Vagina (tissue), 2 donors: ENCODE measurements around the gene ACOXL. TPM values are rescaled to one million over a fixed set of nuclear protein-coding genes. Genes with fewer than 3 reads are reported as not detected.

Source experiments
- DNase-seq, 2 donors: peaks; one replicate each; pipeline ENCODE4 v3.0.0-alpha.2; 2017; ENCODE audit errors: extremely low spot score in 2 of 2
- H3K27ac ChIP-seq: fragments of 200-600 bp; sonication (generic); one replicate; pipeline ENCODE4 v1.5.1; 2019
- H3K27me3 ChIP-seq: fragments of 200-600 bp; sonication (generic); one replicate; pipeline ENCODE4 v1.5.1; 2019
- H3K36me3 ChIP-seq, 2 donors: fragments of 200-600 bp; sonication (generic); one replicate each; pipeline ENCODE4 v1.5.1; 2017 to 2019
- H3K4me1 ChIP-seq: fragments of 200-600 bp; sonication (generic); one replicate; pipeline ENCODE4 v1.5.1; 2019
- H3K4me3 ChIP-seq, 2 donors: fragments of 200-600 bp; sonication (generic); 1 replicate in 1 of 2; 2 replicates in 1 of 2; pipeline ENCODE4 v1.5.1; 2016 to 2019
- H3K9me3 ChIP-seq: fragments of 200-600 bp; sonication (generic); one replicate; pipeline ENCODE4 v1.5.1; 2019
- POLR2A ChIP-seq, 2 donors: fragments of 450-650 bp; IDR thresholded peaks; one replicate each; pipeline ENCODE4 v1.6.1; 2017; ENCODE audit warnings: antibody characterized with exemption in 2 of 2, mild to moderate bottlenecking in 2 of 2, moderate library complexity in 2 of 2
- POLR2AphosphoS5 ChIP-seq, 2 donors: sonication (generic); formaldehyde crosslinking; IDR thresholded peaks; one replicate each; pipeline ENCODE4 v1.9.0; 2017; ENCODE audit warnings: antibody characterized with exemption in 2 of 2, mild to moderate bottlenecking in 2 of 2, low read depth in 1 of 2; ENCODE audit not compliant: insufficient read depth in 1 of 2
- intact Hi-C: fragments of 100-400 bp; cut with DNase I; formaldehyde crosslinking; loops from one replicate; pipeline ENCODE4 v1.15.1; 2023
- total RNA-seq: library from RNA; depleted of rRNA; stranded (reverse); fragments of >200 nt; gene quantifications from one replicate; pipeline ENCODE4 v1.2.3, GENCODE V29; 2016
- TF ChIP-seq, protein P1 (sequence below), 3 experiments: fragments of 450-650 bp in 2 of 3; fragments of 200-600 bp in 1 of 3; sonication (generic) in 1 of 3; IDR thresholded peaks; one replicate each; pipeline ENCODE4 v1.5.1; 2017 to 2019; ENCODE audit warnings: antibody characterized with exemption in 3 of 3, mild to moderate bottlenecking in 2 of 3, moderate library complexity in 2 of 3

The ACOXL gene
- total RNA-seq, 1 donor from 2014 or later = not detected

DNA sequence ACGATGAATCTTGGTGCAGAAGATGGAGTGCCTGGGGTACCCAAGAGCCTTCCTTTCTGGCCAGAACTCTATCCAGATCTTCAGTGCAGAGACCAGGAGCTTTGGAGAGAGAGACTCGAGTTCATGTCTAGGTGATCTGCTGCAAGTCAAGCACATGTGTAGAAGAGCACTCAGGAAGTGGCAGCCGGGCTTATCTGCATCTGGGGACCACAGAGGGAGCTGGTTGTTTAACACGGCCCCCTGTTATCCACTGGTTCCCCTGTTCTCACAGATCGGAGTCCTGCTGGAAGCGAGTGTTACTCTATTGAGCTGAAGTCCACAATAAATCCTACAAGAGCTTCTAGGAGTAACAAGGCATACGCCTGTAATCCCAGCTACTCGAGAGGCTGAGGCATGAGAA, 128.3 kb downstream of the ACOXL start:
- Histone ChIP-seq H3K9me3 (no peaks in the 10 kb centered on the region), H3K4me3 (no peak overlapping the region), H3K4me1 (peaks cover 11% of the 10 kb centered on the region), H3K27ac (no peak overlapping the region), H3K27me3 (no peaks in the 10 kb centered on the region), H3K36me3 (no peaks in the 10 kb centered on the region)
- DNase-seq = no peak
- TF ChIP-seq, protein P1, sequence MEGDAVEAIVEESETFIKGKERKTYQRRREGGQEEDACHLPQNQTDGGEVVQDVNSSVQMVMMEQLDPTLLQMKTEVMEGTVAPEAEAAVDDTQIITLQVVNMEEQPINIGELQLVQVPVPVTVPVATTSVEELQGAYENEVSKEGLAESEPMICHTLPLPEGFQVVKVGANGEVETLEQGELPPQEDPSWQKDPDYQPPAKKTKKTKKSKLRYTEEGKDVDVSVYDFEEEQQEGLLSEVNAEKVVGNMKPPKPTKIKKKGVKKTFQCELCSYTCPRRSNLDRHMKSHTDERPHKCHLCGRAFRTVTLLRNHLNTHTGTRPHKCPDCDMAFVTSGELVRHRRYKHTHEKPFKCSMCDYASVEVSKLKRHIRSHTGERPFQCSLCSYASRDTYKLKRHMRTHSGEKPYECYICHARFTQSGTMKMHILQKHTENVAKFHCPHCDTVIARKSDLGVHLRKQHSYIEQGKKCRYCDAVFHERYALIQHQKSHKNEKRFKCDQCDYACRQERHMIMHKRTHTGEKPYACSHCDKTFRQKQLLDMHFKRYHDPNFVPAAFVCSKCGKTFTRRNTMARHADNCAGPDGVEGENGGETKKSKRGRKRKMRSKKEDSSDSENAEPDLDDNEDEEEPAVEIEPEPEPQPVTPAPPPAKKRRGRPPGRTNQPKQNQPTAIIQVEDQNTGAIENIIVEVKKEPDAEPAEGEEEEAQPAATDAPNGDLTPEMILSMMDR (IDR thresholded peaks at IDR 0.05) = no peak
- TF ChIP-seq POLR2AphosphoS5 (IDR thresholded peaks at IDR 0.05; ENCODE audit: insufficient read depth in 1 of 2, low read depth in 1 of 2) = no peak
- no peak for TF ChIP-seq POLR2A (IDR thresholded peaks at IDR 0.05)
- intact Hi-C loops = no loop called here

DNA sequence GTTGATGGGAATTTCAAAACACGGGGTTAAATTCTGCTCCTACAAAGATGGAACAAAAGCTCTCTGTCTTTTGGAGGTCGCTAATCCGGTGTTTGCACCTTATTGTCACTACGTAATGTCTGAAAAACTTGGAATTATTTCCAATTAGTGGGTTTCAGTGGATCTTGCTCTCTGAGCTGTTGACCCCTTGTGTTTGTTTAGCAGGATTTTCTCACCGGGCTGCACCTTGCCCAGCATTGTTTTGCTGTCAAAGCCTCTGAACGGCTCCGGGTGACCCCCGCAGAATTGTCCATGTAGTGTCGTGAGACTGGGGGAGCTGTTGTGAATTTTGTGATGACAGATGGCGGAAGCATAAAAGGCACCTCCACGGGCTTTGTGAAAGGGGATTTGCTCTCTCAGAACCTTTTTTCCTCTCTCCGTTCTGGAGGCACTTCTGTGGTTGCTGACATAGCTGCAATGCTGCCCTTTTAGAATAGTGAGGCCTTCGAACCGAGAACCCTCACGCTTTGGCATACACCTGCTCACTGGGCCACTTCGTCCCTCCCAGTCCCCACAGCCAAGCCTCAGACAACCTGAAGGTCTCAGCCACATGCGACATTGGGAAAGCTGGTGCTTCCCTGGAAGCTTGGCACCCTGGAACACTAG, 129.4 kb downstream of the ACOXL start:
- H3K4me1 ChIP-seq = peaks cover 11% of the 10 kb centered on the region
- DNase-seq = no peak
- intact Hi-C loops = no loop called here
- no peak overlapping the region for H3K4me3 ChIP-seq
- no peak overlapping the region for H3K27ac ChIP-seq
- no peaks in the 10 kb centered on the region for H3K9me3 ChIP-seq
- no peaks in the 10 kb centered on the region for H3K36me3 ChIP-seq
- H3K27me3 ChIP-seq = no peaks in the 10 kb centered on the region
- TF ChIP-seq, protein P1 (IDR thresholded peaks at IDR 0.05) = no peak
- no peak for TF ChIP-seq POLR2A (IDR thresholded peaks at IDR 0.05)
- no peak for TF ChIP-seq POLR2AphosphoS5 (IDR thresholded peaks at IDR 0.05; ENCODE audit: insufficient read depth in 1 of 2, low read depth in 1 of 2)

DNA sequence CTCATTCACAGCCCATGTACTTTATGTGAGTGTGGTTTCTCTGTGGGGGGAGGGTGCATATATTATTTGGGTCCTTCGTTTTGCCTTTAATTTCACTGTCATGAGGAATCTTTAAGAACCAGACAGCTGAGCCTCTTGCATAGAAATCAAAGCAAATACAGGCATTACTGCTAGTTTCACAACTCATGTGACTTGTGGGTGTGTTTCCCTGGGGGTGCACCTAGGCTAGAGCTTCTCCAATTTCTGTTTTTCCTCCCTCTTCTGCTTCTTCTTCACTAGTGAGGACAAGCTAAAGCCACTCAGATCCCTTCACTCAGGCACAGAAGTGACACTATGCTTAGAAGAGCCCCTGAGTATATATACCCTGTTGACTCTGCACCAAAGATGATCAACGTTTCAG, 131.4 kb downstream of the ACOXL start:
- TF ChIP-seq, protein P1 (IDR thresholded peaks at IDR 0.05) = no peak
- TF ChIP-seq POLR2AphosphoS5 (IDR thresholded peaks at IDR 0.05; ENCODE audit: insufficient read depth in 1 of 2, low read depth in 1 of 2) (no peak), POLR2A (IDR thresholded peaks at IDR 0.05) (no peak)
- DNase-seq = no peak
- no peak overlapping the region for H3K4me3 ChIP-seq
- H3K27me3 ChIP-seq = no peaks in the 10 kb centered on the region
- H3K9me3 ChIP-seq = no peaks in the 10 kb centered on the region
- H3K4me1 ChIP-seq = peaks cover 8% of the 10 kb centered on the region
- H3K36me3 ChIP-seq = no peaks in the 10 kb centered on the region
- H3K27ac ChIP-seq = no peak overlapping the region
- intact Hi-C loops = no loop called here

DNA sequence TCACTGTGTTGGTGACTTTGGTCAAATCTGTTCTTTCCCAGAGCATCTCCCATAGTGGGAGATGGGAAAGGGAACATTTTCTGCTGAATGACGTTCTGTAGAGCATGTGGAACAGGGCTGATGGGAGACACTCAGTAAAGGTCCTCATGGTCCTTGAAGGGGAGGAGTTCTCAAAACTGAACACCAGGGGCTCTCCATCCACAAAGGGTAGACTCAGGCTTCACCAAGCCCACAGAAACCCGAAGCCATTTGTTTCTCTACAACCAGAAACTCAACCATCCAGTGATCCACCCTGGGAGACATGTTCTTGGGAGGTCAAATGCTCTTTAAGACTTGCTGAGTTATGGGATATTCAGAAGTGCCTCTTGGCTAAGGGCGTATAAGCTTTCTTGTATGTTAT, 131.8 kb downstream of the ACOXL start:
- peaks cover 4% of the 10 kb centered on the region for H3K4me1 ChIP-seq
- TF ChIP-seq, protein P1 (IDR thresholded peaks at IDR 0.05) = no peak
- TF ChIP-seq POLR2AphosphoS5 (IDR thresholded peaks at IDR 0.05; ENCODE audit: insufficient read depth in 1 of 2, low read depth in 1 of 2) = no peak
- TF ChIP-seq POLR2A (IDR thresholded peaks at IDR 0.05) = no peak
- H3K36me3 ChIP-seq = no peaks in the 10 kb centered on the region
- H3K27ac ChIP-seq = no peak overlapping the region
- DNase-seq = no peak
- H3K27me3 ChIP-seq = no peaks in the 10 kb centered on the region
- no peak overlapping the region for H3K4me3 ChIP-seq
- H3K9me3 ChIP-seq = no peaks in the 10 kb centered on the region
- intact Hi-C loops = no loop called here

DNA sequence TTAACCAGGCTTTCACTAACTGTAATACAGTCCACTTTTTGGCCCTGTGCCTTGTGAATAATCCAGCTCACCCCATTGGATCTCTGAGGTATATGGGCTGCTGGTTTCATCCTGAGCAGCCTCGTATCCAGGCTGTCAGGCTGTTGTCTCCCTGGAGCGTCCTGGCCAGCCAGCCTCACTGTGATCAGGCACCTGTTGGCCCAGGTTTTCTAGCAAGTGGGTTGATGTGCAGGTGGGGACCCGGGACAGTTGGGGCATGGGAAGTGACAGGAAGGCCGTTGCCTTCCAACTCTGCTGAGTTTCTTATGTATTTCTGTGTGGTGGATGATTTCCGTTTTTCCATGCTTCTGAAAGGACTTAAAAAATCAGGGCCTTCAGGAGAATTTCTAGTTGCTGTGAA, 132.4 kb downstream of the ACOXL start:
- H3K36me3 ChIP-seq = no peaks in the 10 kb centered on the region
- H3K4me1 ChIP-seq = no peaks in the 10 kb centered on the region
- no peak overlapping the region for H3K4me3 ChIP-seq
- DNase-seq = no peak
- no peaks in the 10 kb centered on the region for H3K9me3 ChIP-seq
- intact Hi-C loops = no loop called here
- no peak overlapping the region for H3K27ac ChIP-seq
- TF ChIP-seq POLR2A (IDR thresholded peaks at IDR 0.05) = no peak
- H3K27me3 ChIP-seq = no peaks in the 10 kb centered on the region
